HG03432 (cell line): ENCODE data around the gene FIBP.
"Not testable (repeated sequence)": the region's sequence is repeated elsewhere in the genome, so short reads cannot be mapped to it uniquely, and the experiment has no call there.

ENCODE experiments used
- ATAC-seq: cut with Tn5 transposase; IDR thresholded peaks from one replicate; pipeline ENCODE4 v1.9.1; 2021; ENCODE audit warnings: mild to moderate bottlenecking, moderate library complexity; ENCODE audit not compliant: unreplicated experiment

The FIBP gene

DNA sequence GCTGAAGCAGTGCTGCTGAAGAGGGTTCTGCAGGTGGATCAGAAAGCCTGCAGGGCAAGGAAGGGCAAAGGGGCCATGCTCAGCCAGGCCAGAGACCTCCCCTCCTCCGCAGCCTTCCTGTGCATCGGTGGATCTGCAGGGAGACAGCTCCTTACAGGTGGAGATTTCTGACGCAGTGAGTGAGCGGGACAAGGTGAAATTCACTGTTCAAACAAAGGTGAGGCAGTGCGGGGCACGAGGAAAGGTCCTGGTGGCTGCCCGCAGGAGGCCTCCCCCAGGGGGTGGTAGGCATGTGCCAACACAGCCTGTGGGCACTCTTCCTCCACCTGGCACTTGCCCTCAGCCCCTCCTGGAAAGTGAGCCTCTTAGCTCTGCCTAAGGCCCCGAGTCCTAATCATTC, 38.9 kb downstream of the FIBP start:
- ATAC-seq: no peak

DNA sequence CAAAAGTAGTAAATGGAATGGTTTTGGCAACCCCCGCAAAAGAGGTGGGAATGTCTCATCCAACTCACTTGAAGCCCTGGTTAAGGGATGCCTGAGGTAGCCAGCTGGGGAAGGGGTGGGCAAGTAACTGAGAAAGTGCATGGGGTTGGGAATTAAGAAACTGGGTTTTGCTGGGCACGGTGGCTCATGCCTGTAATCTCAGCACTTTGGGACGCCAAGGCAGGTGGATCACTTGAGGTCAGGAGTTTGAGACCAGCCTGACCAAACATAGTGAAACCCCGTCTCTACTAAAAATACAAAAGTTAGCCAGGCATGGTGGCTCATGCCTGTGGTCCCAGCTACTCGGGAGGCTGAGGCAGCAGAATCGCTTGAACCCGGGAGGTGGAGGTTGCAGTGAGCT, 39.6 kb downstream of the FIBP start:
- not testable (repeated sequence) for ATAC-seq

GRCh38 chr11:65847746-65848145, 40.5 kb downstream of the FIBP start:
- no peak for ATAC-seq

DNA sequence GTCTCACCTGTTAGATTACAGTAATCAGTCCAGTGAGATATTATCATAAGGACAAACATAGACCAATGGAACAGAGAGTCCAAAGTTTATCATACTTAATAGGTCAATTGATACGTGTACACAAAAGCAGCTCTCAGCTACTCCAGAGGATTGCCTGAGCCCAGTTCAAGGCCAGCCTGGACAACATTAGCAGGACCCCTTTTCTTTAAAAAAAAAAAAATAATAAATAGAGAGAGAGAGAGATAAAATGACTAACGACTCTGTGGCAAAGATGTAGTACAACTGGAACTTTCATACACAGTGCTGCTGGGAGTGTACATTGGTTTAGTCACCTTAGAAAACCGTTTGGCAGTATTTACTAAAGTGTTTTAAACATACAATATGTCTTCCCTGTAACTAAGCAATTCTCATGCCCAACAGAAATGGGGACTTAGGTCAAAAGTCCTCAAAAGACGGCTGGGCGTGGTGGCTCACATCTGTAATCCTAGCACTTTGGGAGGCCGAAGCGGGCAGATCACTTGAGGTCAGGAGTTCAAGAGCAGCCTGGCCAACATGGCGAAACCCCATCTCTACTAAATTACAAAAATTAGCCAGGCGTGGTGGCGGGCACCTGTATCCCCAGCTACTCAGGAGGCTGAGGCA, 43.9 kb downstream of the FIBP start:
- ATAC-seq: no peak

DNA sequence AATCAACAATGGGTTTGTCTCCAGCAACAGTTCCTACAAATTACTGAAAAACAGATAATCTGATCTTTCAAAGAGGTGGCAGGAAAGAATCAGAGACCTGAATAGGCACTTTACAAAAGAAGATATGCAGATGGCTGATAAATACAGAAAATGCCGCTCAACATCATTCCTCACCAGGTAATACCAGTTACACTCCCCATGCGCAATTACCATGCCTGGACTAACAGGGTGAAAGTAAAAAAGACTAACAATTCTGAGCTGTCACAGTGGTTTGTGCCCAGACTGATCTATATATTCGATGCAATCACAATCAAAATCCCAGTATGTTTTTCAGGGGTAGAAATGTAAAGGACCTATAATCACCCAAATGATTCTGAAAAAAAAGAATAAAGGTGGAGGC, 44.5 kb downstream of the FIBP start:
- ATAC-seq: no peak

DNA sequence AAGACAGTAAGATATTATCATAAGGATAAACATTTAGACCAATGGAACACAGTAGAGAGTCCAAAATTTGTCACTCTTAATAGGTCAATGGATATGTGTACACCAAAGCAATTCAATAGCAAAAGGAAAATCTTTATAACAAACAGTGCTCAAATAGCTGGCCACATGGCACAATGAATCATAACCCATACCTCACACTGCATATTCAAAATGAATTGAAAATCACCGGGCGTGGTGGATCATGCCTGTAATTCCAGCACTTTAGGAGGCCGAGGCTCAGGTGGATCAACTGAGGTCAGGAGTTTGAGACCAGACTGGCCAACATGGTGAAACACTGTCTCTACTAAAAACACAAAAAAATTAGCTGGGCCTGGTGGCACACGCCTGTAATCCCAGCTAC, 46.1 kb downstream of the FIBP start:
- no peak for ATAC-seq

DNA sequence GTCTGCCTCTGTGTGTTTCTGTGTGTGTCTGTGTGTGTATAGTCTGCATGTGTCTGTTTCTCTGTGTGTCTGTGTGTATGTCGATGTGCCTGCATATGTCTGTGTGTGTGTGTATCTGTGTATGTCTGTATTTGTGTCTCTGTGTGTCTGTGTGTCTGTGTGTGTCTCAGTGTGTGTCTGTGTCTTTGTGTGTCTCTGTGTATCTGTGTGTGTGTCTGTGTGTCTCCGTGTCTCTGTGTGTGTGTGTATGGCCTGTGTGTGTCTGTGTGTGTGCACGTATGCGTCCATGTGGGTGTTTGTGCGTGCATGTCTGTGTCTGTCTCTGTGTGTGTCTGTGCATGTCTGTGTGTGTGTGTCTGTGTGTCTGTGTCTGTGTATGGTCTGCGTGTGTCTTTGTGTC, 54.1 kb downstream of the FIBP start:
- no peak for ATAC-seq
